IPS-20b (cell line): ENCODE data around the gene MRPL39.

Source experiments
- H3K27ac ChIP-seq: one replicate; pipeline ENCODE4 v1.5.1; 2013; ENCODE audit warnings: low read length
- H3K27me3 ChIP-seq: 2 replicates; pipeline ENCODE4 v1.6.1; 2013; ENCODE audit warnings: mild to moderate bottlenecking, low read length, inconsistent platforms; ENCODE audit not compliant: insufficient read depth
- H3K36me3 ChIP-seq: 2 replicates; pipeline ENCODE4 v1.6.1; 2013; ENCODE audit warnings: low read depth, mild to moderate bottlenecking, inconsistent platforms, low read length, moderate library complexity; ENCODE audit not compliant: insufficient read depth
- H3K4me1 ChIP-seq: 2 replicates; pipeline ENCODE4 v1.6.1; 2013; ENCODE audit warnings: mild to moderate bottlenecking, control low read depth, inconsistent platforms, low read length, moderate library complexity; ENCODE audit not compliant: insufficient read depth
- H3K4me3 ChIP-seq: 2 replicates; pipeline ENCODE4 v1.5.1; 2013; ENCODE audit warnings: mild to moderate bottlenecking, low read length, inconsistent platforms
- H3K9ac ChIP-seq: 2 replicates; pipeline ENCODE4 v1.6.1; 2013; ENCODE audit warnings: low read depth, mild to moderate bottlenecking, inconsistent platforms, low read length, moderate library complexity
- H3K9me3 ChIP-seq: 2 replicates; pipeline ENCODE4 v1.6.1; 2013; ENCODE audit warnings: mild to moderate bottlenecking, low read depth, low read length, inconsistent platforms; ENCODE audit not compliant: insufficient read depth

MRPL39 gene

GRCh38 chr21:25556091-25556490, 51.2 kb downstream of the MRPL39 start:
- no peaks in the 10 kb centered on the region for H3K4me1 ChIP-seq
- no peaks in the 10 kb centered on the region for H3K9me3 ChIP-seq
- H3K27me3 ChIP-seq = peaks cover 7% of the 10 kb centered on the region; the same call in 1 of the 2 replicates
- H3K4me3 ChIP-seq = no peak overlapping the region
- no peak overlapping the region for H3K9ac ChIP-seq
- H3K36me3 ChIP-seq = no peaks in the 10 kb centered on the region
- no peak overlapping the region for H3K27ac ChIP-seq

- H3K9me3 ChIP-seq = no peaks in the 10 kb centered on the region
- no peaks in the 10 kb centered on the region for H3K4me1 ChIP-seq
- H3K4me3 ChIP-seq = no peak overlapping the region
- no peak overlapping the region for H3K9ac ChIP-seq
- peaks cover under 1% of the 10 kb centered on the region; the same call in 1 of the 2 replicates for H3K27me3 ChIP-seq
- H3K36me3 ChIP-seq = no peaks in the 10 kb centered on the region
- H3K27ac ChIP-seq = no peak overlapping the region
These were observed 51.8 kb downstream of the MRPL39 start for GRCh38 chr21:25555492-25555891.

GRCh38 chr21:25552856-25553255, 54.4 kb downstream of the MRPL39 start:
- Histone ChIP-seq H3K9ac (no peak overlapping the region), H3K9me3 (no peaks in the 10 kb centered on the region), H3K36me3 (no peaks in the 10 kb centered on the region), H3K27me3 (no peaks in the 10 kb centered on the region), H3K27ac (no peak overlapping the region), H3K4me3 (no peak overlapping the region), H3K4me1 (no peaks in the 10 kb centered on the region)

- H3K4me3 ChIP-seq = no peak overlapping the region
- no peaks in the 10 kb centered on the region for H3K27me3 ChIP-seq
- no peak overlapping the region for H3K9ac ChIP-seq
- no peaks in the 10 kb centered on the region for H3K36me3 ChIP-seq
- no peaks in the 10 kb centered on the region for H3K4me1 ChIP-seq
- no peaks in the 10 kb centered on the region for H3K9me3 ChIP-seq
- no peak overlapping the region for H3K27ac ChIP-seq
These were observed 55.7 kb downstream of the MRPL39 start for GRCh38 chr21:25551569-25551968.

DNA sequence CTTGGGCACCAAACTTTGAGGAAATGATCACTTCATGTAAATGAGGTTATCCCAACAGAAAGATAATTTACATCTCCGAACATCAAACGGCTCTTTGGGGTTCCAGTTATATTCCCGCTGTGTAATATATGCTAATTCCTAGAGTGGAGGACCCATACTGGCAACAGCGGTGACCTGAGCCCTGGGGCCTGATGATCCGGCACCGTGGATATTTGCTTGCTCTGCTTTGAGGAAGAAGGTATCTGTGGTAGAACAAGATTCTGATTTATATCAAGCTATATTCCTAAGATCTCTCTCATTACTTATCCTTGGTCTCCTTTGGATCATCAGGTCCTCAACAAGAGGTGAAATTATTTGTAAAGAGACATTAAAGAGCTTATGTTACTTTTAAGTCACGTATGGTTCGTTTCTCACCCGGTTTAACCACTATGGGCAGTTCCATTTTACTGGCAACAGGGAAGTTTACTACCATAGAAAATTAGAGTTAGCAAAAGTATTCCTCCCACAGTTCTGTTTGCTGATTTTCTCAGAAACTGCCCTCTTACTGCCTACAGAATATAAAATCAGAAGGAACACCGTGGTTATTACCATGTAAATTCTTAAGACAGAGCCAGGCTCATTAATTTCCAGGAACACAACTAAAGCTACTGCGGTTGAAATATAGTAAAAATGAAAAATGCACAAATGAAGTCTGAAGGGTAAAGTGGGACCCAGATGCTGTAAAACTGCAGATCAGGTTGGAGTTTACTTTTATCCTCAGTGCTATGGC, 56.7 kb downstream of the MRPL39 start:
- Histone ChIP-seq H3K9ac (no peak overlapping the region), H3K4me1 (no peaks in the 10 kb centered on the region), H3K27me3 (no peaks in the 10 kb centered on the region), H3K36me3 (no peaks in the 10 kb centered on the region), H3K9me3 (no peaks in the 10 kb centered on the region), H3K27ac (no peak overlapping the region), H3K4me3 (no peak overlapping the region)

DNA sequence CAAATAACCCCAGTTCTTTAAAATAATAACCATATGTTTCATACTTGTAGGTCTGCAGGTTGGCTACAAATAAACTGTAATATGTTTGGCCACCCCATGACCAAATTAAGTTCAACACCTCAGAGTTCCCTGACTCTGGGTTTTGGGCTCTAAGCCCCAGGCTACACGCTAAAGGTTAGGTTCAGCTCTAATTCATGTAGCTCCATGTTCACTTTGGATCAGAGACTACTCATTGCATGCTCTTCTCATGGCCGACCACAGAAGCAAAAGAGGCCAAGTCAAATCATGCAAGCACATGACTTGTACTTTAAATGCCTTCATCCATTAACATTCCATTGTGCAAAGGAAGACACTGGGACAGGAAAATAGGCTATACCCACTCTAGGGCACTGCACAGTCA, 66.2 kb downstream of the MRPL39 start:
- no peak overlapping the region for H3K9ac ChIP-seq
- H3K9me3 ChIP-seq = no peaks in the 10 kb centered on the region
- H3K27me3 ChIP-seq = no peaks in the 10 kb centered on the region
- H3K4me1 ChIP-seq = peaks cover 5% of the 10 kb centered on the region; the same call in 1 of the 2 replicates
- no peak overlapping the region for H3K27ac ChIP-seq
- H3K36me3 ChIP-seq = no peaks in the 10 kb centered on the region
- no peak overlapping the region for H3K4me3 ChIP-seq

DNA sequence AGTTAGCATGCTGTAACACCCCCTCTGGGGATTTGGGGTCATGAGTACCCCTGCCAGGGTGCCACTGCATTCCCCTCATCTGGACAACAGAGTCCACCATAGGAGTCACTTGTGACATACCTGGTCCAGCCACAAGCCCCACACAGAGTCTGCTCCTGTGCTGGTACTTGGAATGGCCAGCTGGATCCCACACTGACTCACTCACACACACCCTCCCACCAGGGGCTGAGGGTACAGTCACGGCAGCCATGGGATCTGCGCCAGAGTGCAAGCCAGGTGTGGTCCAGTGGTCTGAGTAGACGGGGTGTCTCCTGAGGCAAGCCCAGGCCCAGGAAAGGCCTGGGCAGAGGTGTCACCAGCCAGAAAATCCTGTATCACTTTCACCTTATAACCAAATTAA, 67.7 kb downstream of the MRPL39 start:
- Histone ChIP-seq H3K4me1 (peaks cover 5% of the 10 kb centered on the region; the same call in 1 of the 2 replicates), H3K36me3 (no peaks in the 10 kb centered on the region), H3K9me3 (no peaks in the 10 kb centered on the region), H3K27me3 (no peaks in the 10 kb centered on the region), H3K9ac (no peak overlapping the region), H3K27ac (no peak overlapping the region), H3K4me3 (no peak overlapping the region)

GRCh38 chr21:25537174-25537573, 70.1 kb downstream of the MRPL39 start:
- no peak overlapping the region for H3K27ac ChIP-seq
- H3K4me1 ChIP-seq = peaks cover 5% of the 10 kb centered on the region; the same call in 1 of the 2 replicates
- H3K4me3 ChIP-seq = no peak overlapping the region
- no peaks in the 10 kb centered on the region for H3K36me3 ChIP-seq
- no peak overlapping the region for H3K9ac ChIP-seq
- H3K9me3 ChIP-seq = no peaks in the 10 kb centered on the region
- H3K27me3 ChIP-seq = no peaks in the 10 kb centered on the region

GRCh38 chr21:25536752-25537151, 70.5 kb downstream of the MRPL39 start:
- Histone ChIP-seq H3K27ac (no peak overlapping the region), H3K4me1 (peaks cover 5% of the 10 kb centered on the region; the same call in 1 of the 2 replicates), H3K9ac (no peak overlapping the region), H3K4me3 (no peak overlapping the region), H3K27me3 (no peaks in the 10 kb centered on the region), H3K9me3 (no peaks in the 10 kb centered on the region), H3K36me3 (no peaks in the 10 kb centered on the region)

- Histone ChIP-seq H3K9ac (no peak overlapping the region), H3K4me1 (peaks cover 5% of the 10 kb centered on the region; the same call in 1 of the 2 replicates), H3K4me3 (no peak overlapping the region), H3K9me3 (no peaks in the 10 kb centered on the region), H3K27ac (no peak overlapping the region), H3K36me3 (no peaks in the 10 kb centered on the region), H3K27me3 (no peaks in the 10 kb centered on the region)
These were observed 71.4 kb downstream of the MRPL39 start for GRCh38 chr21:25535849-25536248.
